HCT116 (cell line): ENCODE measurements around the gene FAM120A. TPM values are rescaled to one million over a fixed set of nuclear protein-coding genes. Genes with fewer than 3 reads are reported as not detected.

ENCODE experiments used
- ATAC-seq: fragments of 200-7000 bp; cut with Tn5 transposase; 2 replicates; pipeline ENCODE4 v1.9.1; 2020; ENCODE audit warnings: mild to moderate bottlenecking, moderate library complexity
- BruUV-seq: library from RNA; stranded (reverse); fragments of 400-500 nt; replicated peaks from 2 replicates; lab custom pipeline; 2021; lab: Mats Ljungman, UMichigan
- CTCF ChIA-PET: fragments of 300-600 bp; sonication (Branson Sonifier 250); formaldehyde crosslinking; loops from one replicate; lab custom pipeline; 2021; ENCODE audit warnings: antibody characterized with exemption; lab: Charles Lee
- POLR2A ChIA-PET: fragments of 300-600, 350-600 bp; sonication (Branson Sonifier 250); formaldehyde crosslinking; loops from one replicate; lab custom pipeline; 2021; ENCODE audit warnings: antibody characterized with exemption; lab: Charles Lee
- RAD21 ChIA-PET, 2 experiments: fragments of 300-600 bp; sonication (Branson Sonifier 250); formaldehyde crosslinking; loops; one replicate each; lab custom pipeline; 2023; ENCODE audit warnings: low total read pairs in 2 of 2; ENCODE audit not compliant: uncharacterized antibody in 2 of 2, unreplicated experiment in 2 of 2, low non-redundant PET in 1 of 2; lab: Charles Lee
- DNase-seq: peaks from one replicate; pipeline ENCODE4 v3.0.0-alpha.2; 2010; ENCODE audit warnings: low read depth, low spot score
- H2AFZ ChIP-seq: fragments of 200-600 bp; shearing (Covaris generic), sonication (generic); 2 replicates; pipeline ENCODE4 v1.6.1; 2017; ENCODE audit warnings: low read depth, mixed run types, mixed read lengths, antibody characterized with exemption, low read length; ENCODE audit not compliant: poor library complexity, severe bottlenecking
- H3K27ac ChIP-seq: 2 replicates; pipeline ENCODE4 v1.5.1; 2012; ENCODE audit warnings: low read depth, low read length
- H3K27me3 ChIP-seq: fragments of 200-600 bp; sonication (generic); 2 replicates; pipeline ENCODE4 v1.6.1; 2016; ENCODE audit warnings: mixed run types, low read length, mixed read lengths; ENCODE audit not compliant: insufficient read depth
- H3K36me3 ChIP-seq, 2 experiments: fragments of 200-500 bp in 1 of 2; fragments of 200-600 bp in 1 of 2; sonication (Bioruptor generic) in 1 of 2; sonication (generic) in 1 of 2; 2 replicates each; pipeline versions ENCODE4 v1.5.1 to v1.6.1; 2014 to 2016; ENCODE audit warnings: low read length in 2 of 2, inconsistent platforms in 1 of 2, mixed read lengths in 1 of 2, mixed run types in 1 of 2; ENCODE audit not compliant: insufficient read depth in 2 of 2, control insufficient read depth in 1 of 2
- H3K4me1 ChIP-seq, 2 experiments: fragments of 200-600 bp in 1 of 2; sonication (generic) in 1 of 2; 2 replicates each; pipeline versions ENCODE4 v1.5.1 to v1.6.1; 2012 to 2017; ENCODE audit warnings: low read length in 2 of 2, inconsistent platforms in 1 of 2, mild to moderate bottlenecking in 1 of 2, mixed read lengths in 1 of 2, mixed run types in 1 of 2, moderate library complexity in 1 of 2; ENCODE audit not compliant: insufficient read depth in 2 of 2, control insufficient read depth in 1 of 2
- H3K4me2 ChIP-seq: fragments of 200-600 bp; sonication (generic); 2 replicates; pipeline ENCODE4 v1.6.1; 2017; ENCODE audit warnings: mixed run types, low read length, mixed read lengths
- H3K4me3 ChIP-seq, 2 experiments: fragments of 200-600 bp in 1 of 2; sonication (generic) in 1 of 2; replicated peaks in 1 of 2; 2 replicates each; pipeline ENCODE4 v1.5.1; 2011 to 2016; ENCODE audit warnings: low read length in 2 of 2, control low read depth in 1 of 2, low read depth in 1 of 2, mild to moderate bottlenecking in 1 of 2, mixed read lengths in 1 of 2, mixed run types in 1 of 2
- H3K79me2 ChIP-seq: fragments of 200-600 bp; sonication (generic); 2 replicates; pipeline ENCODE4 v1.6.1; 2017; ENCODE audit warnings: mild to moderate bottlenecking, mixed run types, low read length, moderate library complexity, mixed read lengths; ENCODE audit not compliant: insufficient read depth
- H3K9ac ChIP-seq: fragments of 200-600 bp; sonication (generic); 2 replicates; pipeline ENCODE4 v1.6.1; 2016; ENCODE audit warnings: low read length, mixed read lengths
- H3K9me2 ChIP-seq: fragments of 200-600 bp; sonication (generic), shearing (Covaris generic); 2 replicates; pipeline ENCODE4 v1.6.1; 2017; ENCODE audit warnings: mixed run types, mild to moderate bottlenecking, moderate library complexity; ENCODE audit not compliant: insufficient read depth
- H3K9me3 ChIP-seq, 2 experiments: fragments of 200-500 bp in 1 of 2; fragments of 200-600 bp in 1 of 2; sonication (Bioruptor generic) in 1 of 2; sonication (generic) in 1 of 2; 2 replicates each; pipeline ENCODE4 v1.6.1; 2014 to 2017; ENCODE audit warnings: low read length in 2 of 2, mixed read lengths in 2 of 2, inconsistent platforms in 1 of 2, low read depth in 1 of 2, mild to moderate bottlenecking in 1 of 2, mixed run types in 1 of 2, moderate library complexity in 1 of 2; ENCODE audit not compliant: control insufficient read depth in 1 of 2, insufficient read depth in 1 of 2
- H4K20me1 ChIP-seq: fragments of 200-600 bp; sonication (generic), shearing (Covaris generic); 2 replicates; pipeline ENCODE4 v1.6.1; 2017; ENCODE audit warnings: mixed run types, mild to moderate bottlenecking, moderate library complexity; ENCODE audit not compliant: insufficient read depth
- CEBPB ChIP-seq: IDR thresholded peaks from 2 replicates; pipeline ENCODE4 v1.6.1; 2012; ENCODE audit warnings: low read depth
- EGR1 ChIP-seq: IDR thresholded peaks from 2 replicates; pipeline ENCODE4 v1.6.1; 2012; ENCODE audit warnings: low read depth
- ELF1 ChIP-seq: IDR thresholded peaks from 2 replicates; pipeline ENCODE4 v1.6.1; 2012; ENCODE audit warnings: low read depth, borderline replicate concordance
- POLR2A ChIP-seq: IDR thresholded peaks from 2 replicates; pipeline ENCODE4 v1.7.0; 2011; ENCODE audit warnings: borderline replicate concordance; ENCODE audit not compliant: insufficient read depth, insufficient read length; ENCODE audit errors: extremely low read depth
- POLR2AphosphoS5 ChIP-seq: IDR thresholded peaks from 2 replicates; pipeline ENCODE4 v1.6.1; 2011; ENCODE audit warnings: mild to moderate bottlenecking, low read depth, low read length, moderate library complexity
- RAD21 ChIP-seq: IDR thresholded peaks from 2 replicates; pipeline ENCODE4 v1.6.1; 2012; ENCODE audit warnings: low read depth, mild to moderate bottlenecking
- SRF ChIP-seq: IDR thresholded peaks from 2 replicates; pipeline ENCODE4 v1.6.1; 2012; ENCODE audit warnings: low read depth
- ZNF274 ChIP-seq: fragments of 200-500 bp; sonication (Bioruptor generic); IDR thresholded peaks from 2 replicates; pipeline ENCODE4 v1.6.1; 2014; ENCODE audit warnings: mild to moderate bottlenecking, low read depth, low read length, inconsistent platforms
- intact Hi-C: fragments of 100-400 bp; cut with micrococcal nuclease; formaldehyde crosslinking; loops from 2 replicates; pipeline ENCODE4 v1.10.0; 2022
- total RNA-seq: library from RNA; stranded (reverse); gene quantifications from one replicate; pipeline ENCODE4 v1.2.1, GENCODE V29; 2021; ENCODE audit not compliant: unreplicated experiment
- TF ChIP-seq, protein P1 (sequence below): IDR thresholded peaks from 2 replicates; pipeline ENCODE4 v1.6.1; 2012
- TF ChIP-seq, protein P2 (sequence below): IDR thresholded peaks from 2 replicates; pipeline ENCODE4 v1.6.1; 2011; ENCODE audit warnings: mild to moderate bottlenecking, low read length, moderate library complexity; ENCODE audit not compliant: insufficient replicate concordance; ENCODE audit errors: extremely low read depth

Gene FAM120A
- total RNA-seq, 1 experiment from 2014 or later: 122 TPM

DNA sequence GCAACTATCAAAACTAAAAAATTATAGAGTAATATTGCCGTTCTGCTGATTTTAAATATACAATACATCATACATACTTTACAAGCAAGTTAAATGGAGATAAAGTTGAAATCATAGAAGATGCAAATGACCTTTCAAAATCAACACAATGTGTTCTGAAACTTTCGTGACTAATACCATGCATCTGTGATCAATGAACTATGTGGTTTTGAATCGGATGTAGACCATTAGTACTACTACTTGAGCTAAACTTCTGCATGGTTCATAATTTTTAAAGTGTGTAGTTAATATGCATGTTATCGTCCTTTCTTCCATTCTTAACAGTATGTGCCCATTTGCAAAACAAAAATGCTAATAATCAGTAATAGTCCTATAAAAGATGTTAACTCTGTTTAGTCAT, 113.6 kb downstream of the FAM120A start:
- Histone ChIP-seq H4K20me1 (no peaks in the 10 kb centered on the region), H3K4me3 (no peak overlapping the region), H3K9ac (no peak overlapping the region), H3K4me1 (peaks cover 4 to 12% of the 10 kb centered on the region in 2 experiments; a peak in 2 of 4 replicates), H3K27ac (no peak overlapping the region), H3K36me3 (peaks cover 20 to 24% of the 10 kb centered on the region in 2 experiments; a peak in 3 of 4 replicates), H3K9me2 (no peaks in the 10 kb centered on the region), H3K79me2 (no peaks in the 10 kb centered on the region), H3K27me3 (no peaks in the 10 kb centered on the region), H3K9me3 (no peaks in the 10 kb centered on the region), H2AFZ (no peak overlapping the region), H3K4me2 (no peak overlapping the region)
- POLR2A ChIA-PET: no interaction called here
- BruUV-seq: no TSS peak
- DNase-seq (no peak), ATAC-seq (no peak)
- no peak for TF ChIP-seq POLR2A
- TF ChIP-seq, protein P1, sequence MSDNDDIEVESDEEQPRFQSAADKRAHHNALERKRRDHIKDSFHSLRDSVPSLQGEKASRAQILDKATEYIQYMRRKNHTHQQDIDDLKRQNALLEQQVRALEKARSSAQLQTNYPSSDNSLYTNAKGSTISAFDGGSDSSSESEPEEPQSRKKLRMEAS: no peak
- TF ChIP-seq, protein P2, sequence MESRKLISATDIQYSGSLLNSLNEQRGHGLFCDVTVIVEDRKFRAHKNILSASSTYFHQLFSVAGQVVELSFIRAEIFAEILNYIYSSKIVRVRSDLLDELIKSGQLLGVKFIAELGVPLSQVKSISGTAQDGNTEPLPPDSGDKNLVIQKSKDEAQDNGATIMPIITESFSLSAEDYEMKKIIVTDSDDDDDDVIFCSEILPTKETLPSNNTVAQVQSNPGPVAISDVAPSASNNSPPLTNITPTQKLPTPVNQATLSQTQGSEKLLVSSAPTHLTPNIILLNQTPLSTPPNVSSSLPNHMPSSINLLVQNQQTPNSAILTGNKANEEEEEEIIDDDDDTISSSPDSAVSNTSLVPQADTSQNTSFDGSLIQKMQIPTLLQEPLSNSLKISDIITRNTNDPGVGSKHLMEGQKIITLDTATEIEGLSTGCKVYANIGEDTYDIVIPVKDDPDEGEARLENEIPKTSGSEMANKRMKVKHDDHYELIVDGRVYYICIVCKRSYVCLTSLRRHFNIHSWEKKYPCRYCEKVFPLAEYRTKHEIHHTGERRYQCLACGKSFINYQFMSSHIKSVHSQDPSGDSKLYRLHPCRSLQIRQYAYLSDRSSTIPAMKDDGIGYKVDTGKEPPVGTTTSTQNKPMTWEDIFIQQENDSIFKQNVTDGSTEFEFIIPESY: no peak
- TF ChIP-seq ZNF274: no peak
- TF ChIP-seq SRF: no peak
- no peak for TF ChIP-seq POLR2AphosphoS5
- TF ChIP-seq RAD21: no peak
- no peak for TF ChIP-seq CEBPB
- no peak for TF ChIP-seq ELF1
- TF ChIP-seq EGR1: no peak
- CTCF ChIA-PET: interaction anchor here (1.8 kb wide), 1 partner anchor 111 kb away, joined by 4 read pairs; the partner anchor contains the start of gene FAM120AOS
- RAD21 ChIA-PET: no interaction called here
- intact Hi-C loops: loop anchor here (10.0 kb wide), 2 partner anchors 260 to 560 kb away; no protein-coding TSS in a partner anchor
